C4-2B (cell line): ENCODE results near the gene FCN1.

Source experiments
- H3K27ac ChIP-seq: fragments of 450-650 bp; 2 replicates; pipeline ENCODE4 v1.5.1; 2017
- CTCF ChIP-seq: fragments of 450-650 bp; conservative IDR thresholded peaks from 2 replicates; pipeline ENCODE4 v1.5.1; 2017; ENCODE audit warnings: mild to moderate bottlenecking
- ZFX ChIP-seq: fragments of 450-650 bp; IDR thresholded peaks from 2 replicates; pipeline ENCODE4 v1.6.1; 2017

Gene FCN1

DNA sequence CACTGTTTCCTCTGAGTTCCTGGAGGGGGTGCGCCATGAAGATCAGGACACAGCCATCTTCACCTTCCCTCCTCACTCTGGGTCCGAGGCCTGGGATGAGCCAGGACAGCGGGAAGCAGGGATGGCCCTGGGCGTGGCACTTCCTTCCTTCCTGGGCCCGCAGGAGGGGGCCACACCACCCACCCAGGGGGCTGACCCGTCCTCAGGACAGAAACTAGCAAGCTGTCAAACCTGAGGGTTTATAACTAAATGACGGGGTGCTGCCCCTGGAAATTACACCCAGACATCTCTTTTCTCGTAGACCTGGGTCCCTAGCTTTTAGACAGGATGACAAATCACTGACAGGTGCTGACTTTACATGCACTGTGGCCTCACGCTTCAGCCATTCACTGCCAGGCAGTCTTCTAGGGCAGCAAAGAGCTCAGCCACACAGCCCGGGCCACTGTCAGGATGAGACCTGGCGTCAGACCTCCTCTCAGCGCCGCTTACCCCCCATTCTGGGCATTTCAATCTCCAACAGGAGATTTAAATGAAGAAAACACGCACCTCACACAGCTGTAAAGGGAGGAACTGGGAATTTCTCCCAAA, 29.0 kb downstream of the FCN1 start:
- no peak overlapping the region for H3K27ac ChIP-seq
- TF ChIP-seq CTCF = no peak
- no peak for TF ChIP-seq ZFX

DNA sequence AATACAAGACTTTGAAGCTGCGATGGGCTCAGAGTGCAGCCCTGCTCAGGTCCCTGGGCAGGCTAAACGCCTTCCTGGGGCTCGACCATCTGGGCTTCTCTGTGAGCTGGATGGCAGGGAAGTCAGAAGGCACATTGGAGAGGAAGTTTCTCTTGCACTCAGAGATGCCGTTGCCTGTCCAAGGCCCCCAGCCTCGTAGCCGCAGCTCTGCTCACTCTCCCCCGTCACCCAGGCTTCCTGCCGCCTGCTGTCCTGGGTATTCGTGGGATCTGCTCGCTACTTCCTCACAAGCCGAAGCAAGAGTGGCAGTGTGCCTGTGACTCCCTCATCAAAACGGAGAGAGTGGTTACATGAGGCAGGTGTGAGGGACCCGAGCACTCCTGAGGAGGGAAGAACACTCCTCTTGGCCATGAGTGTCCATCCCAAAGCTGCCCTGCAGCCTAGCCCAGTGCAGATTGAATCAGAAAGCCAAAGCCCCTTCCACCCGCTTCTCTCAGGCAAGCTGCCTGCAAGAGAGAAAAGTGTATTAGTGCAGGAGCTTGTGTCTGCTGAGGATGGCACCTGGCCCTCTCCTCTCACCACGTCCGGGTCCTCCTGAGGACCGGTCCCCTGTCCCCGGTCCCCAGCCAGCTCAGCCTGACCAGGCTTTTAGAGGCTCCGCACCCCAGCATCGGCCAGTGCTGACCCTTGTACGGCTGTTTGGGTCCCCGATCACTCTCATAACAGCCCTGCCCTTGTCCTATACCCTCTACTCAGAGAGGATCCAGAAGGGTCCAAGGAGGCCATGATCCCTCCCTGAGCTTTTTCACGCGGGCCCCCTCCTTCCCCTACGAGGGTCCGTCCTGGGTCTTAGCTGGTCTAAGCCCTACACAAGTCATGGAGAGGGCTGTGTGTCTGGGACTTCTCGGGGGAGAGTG, 29.8 kb downstream of the FCN1 start:
- TF ChIP-seq CTCF = no peak
- TF ChIP-seq ZFX = no peak
- H3K27ac ChIP-seq = no peak overlapping the region

DNA sequence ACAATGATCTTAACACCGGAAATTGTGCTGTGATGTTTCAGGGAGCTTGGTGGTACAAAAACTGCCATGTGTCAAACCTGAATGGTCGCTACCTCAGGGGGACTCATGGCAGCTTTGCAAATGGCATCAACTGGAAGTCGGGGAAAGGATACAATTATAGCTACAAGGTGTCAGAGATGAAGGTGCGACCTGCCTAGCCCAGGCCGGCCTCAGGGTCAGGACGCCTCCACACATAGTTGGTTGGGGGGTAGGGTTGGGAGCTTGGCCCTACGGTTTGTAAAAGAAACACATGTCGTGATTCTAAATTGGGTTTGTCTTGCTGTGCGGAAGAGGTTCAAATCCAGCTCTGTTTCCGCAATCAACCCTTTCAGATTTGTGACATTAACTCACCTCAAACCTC, 30.5 kb downstream of the FCN1 start:
- TF ChIP-seq ZFX (no peak), CTCF (no peak)
- no peak overlapping the region for H3K27ac ChIP-seq

- TF ChIP-seq ZFX (no peak), CTCF (no peak)
- no peak overlapping the region for H3K27ac ChIP-seq
Observed at GRCh38 chr9:134886413-134886913, 31.2 kb downstream of the FCN1 start.

DNA sequence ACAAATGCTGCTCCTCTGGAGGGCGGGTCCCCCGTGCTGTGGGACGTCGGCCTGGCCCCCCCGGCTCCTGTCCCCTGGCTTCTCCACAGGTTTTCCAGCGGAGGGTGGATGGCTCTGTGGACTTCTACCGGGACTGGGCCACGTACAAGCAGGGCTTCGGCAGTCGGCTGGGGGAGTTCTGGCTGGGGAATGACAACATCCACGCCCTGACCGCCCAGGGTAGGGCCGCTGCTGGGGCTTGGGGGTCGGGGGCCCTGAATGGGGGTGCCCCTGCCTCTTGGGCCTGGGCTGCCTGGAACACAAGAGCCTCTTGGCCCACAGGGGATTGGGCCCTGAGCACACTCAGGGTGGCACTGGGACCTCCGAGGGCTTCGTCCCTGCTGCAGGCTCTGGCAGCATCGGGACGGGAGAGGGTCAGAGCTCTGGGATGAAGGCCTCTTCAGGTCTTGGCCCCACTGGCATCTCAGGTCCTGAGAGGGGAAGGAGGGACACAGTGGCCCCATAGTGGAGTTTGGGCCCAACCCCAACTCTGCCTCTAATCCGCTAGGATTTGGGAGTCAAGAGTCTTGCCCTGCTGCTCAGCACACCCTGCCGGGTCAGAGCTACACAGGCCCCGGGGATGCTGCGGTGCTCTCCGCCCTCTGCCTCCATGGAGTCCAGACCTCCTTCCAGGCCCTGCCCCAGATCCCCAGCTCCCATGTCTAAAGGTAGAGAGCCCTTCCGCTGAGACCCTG, 31.9 kb downstream of the FCN1 start:
- no peak overlapping the region for H3K27ac ChIP-seq
- TF ChIP-seq ZFX (no peak), CTCF (no peak)

- TF ChIP-seq CTCF (no peak), ZFX (no peak)
- no peak overlapping the region for H3K27ac ChIP-seq
Observed at GRCh38 chr9:134885001-134885678, 32.6 kb downstream of the FCN1 start.
